GM21825 (cell line): ENCODE results near the gene OR9Q2.
"Not testable (repeated sequence)": the region's sequence is repeated elsewhere in the genome, so short reads cannot be mapped to it uniquely, and the experiment has no call there.

Experiments used
- ATAC-seq: cut with Tn5 transposase; IDR thresholded peaks from one replicate; pipeline ENCODE4 v1.9.1; 2021; ENCODE audit warnings: mild to moderate bottlenecking, moderate library complexity; ENCODE audit not compliant: unreplicated experiment

OR9Q2 gene, protein sequence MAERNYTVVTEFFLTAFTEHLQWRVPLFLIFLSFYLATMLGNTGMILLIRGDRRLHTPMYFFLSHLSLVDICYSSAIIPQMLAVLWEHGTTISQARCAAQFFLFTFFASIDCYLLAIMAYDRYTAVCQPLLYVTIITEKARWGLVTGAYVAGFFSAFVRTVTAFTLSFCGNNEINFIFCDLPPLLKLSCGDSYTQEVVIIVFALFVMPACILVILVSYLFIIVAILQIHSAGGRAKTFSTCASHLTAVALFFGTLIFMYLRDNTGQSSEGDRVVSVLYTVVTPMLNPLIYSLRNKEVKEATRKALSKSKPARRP

DNA sequence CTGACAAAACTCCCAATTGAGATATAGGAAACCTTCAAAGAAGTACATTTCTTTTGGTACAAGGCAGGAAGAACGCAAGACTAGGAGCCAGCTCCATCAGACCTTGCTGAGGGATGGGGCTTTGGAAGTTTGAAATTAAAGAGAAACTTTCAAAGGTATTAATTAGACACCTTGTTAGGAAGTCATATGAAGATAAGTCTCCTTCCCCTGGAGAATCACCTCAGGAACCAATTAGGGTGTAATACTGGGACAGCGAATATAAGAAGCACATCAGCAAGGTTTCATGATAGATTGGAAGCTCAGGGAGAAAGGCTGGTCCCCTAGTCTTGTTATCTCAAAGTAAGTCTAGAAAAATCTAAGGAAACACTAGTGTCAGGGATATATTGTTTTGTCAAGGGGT lies at the start of gene OR9Q2:
Gene OR9Q2, plus strand, starts transcription at position 301 of the 400 bp plus-strand sequence. CDS start 1,421 bp downstream, outside the sequence.
- no peak for ATAC-seq

DNA sequence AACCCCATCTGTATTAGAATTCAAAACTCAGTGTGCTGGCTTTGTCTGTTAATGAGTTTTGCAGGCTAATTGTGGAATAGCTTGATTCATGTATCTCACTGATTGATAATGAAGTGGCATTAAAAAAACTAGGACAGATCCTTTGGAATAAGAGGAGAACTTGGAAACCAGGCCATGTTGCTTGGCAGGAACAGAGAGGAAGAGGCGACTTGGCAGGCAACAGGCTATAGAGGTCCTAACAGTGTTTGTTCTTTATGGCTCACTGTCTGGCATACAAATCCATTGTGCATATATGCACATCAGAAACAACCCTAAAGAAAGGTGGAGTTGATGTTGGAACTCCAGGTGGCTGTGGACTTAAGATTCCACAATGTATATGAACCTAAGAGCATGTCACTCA lies 46.1 kb upstream of the OR9Q2 start:
- no peak for ATAC-seq

DNA sequence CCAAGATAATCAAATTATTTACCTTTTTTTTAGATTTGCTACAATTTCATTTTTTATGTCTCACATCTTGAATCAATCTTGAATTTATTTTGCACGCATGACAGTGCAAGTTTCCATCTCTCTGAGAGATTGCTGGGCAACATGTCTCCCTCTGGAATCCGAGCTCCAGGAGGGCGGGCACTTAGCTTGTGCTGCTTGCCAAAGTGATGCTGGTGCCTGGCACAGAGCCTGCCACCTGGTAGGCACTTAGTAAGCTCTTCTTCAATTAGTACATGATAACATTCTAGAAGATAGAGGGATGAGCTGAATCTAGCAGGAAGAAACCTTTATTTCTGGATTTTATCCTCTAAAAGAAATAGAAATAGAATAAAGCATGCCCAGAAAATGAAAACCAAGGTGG lies 36.1 kb upstream of the OR9Q2 start:
- no peak for ATAC-seq

DNA sequence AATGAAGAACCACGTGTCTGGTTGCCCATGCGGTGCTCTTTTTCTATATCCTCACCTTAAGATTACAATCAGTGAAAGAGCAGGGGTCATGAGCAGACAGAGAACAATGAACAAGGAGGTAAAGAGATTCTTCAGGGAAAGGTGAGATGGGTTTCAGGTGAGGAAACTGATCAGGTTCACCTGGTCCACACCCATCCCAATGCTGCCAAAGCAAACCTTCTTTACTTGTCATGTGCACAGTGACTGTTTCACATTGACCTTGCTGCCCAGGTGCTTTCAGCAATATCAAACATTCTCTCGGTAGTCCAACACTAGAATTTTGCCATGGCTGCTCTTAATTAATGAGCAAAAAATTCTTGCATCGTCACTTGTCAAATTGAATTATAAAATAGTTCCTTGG lies 24.5 kb upstream of the OR9Q2 start:
- no peak for ATAC-seq

DNA sequence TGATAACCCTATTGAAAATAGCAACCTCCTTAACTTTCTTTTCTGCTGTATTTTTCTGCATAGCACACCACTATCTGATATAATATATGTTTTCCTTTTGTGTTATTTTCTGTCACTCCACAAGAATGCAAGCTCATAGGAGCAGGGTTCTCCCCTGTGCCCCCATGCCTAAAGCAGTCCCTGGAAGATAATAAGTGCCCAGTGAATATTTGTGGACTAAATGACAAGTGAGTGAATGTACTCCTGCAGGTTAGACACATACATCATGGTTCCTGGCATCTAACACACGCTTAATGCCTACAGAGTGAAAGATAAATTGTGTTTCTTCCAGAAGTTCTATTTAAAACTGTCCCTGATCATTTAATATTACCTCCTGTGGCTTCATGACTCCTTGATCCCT lies 23.9 kb upstream of the OR9Q2 start:
- ATAC-seq = no peak

DNA sequence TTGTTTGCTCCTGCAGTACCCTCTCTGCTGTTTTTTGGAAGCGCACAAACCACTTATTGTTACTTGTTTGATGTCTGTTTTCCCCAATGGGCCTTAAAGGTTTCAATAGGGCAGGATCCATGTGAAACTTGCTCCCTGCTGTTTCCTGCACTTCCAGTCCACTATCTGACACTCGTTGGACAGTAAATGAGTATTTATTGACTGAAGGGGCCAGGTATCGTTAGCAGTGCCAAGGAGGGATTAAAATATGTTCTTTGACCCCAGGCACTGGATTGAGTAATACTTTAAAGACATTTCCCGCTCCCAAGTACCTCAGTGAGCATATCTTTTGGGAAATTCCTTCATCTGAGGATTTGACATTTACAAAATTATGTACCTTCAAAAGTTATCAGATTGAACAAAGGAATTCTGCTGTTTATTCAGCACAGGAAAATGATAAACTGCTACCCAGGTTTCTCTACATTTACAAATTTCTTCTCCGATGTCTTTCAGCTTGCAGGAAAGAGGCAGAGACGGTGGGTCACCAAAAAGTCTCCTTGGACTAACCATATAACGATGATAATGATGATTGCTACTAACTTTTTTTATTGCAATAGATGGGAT lies 23.3 kb upstream of the OR9Q2 start:
- ATAC-seq = no peak

DNA sequence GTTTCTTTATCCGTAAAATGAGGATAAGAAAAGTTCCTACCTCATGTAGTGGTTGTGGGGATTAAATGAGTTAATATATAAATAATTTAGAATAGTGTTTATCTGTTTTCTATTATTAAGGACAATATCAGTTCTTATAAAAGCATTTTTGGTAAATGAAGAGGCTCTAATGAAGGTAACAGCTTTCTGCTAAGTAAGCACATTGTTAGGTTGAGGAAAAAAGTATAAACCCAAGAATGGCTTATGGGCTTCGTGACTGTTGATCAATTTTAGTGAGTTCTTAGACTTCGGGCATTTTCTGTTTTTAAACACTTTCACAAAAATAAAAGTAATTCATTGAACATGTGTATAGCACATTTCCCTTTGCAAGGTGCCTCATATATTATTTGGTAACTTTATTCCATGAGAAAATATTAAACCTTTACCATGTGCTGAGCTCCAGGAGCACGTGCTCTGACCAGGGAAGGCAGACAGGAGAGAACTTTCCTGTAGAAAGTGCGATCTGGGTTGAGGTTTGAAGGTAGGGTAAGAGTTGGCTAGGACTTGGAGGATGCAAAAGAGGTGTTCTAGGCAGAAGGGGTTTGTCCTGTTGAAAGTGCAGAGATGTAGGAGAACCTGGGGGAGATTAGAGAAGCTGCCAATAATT lies 11.3 kb upstream of the OR9Q2 start:
- ATAC-seq = no peak

DNA sequence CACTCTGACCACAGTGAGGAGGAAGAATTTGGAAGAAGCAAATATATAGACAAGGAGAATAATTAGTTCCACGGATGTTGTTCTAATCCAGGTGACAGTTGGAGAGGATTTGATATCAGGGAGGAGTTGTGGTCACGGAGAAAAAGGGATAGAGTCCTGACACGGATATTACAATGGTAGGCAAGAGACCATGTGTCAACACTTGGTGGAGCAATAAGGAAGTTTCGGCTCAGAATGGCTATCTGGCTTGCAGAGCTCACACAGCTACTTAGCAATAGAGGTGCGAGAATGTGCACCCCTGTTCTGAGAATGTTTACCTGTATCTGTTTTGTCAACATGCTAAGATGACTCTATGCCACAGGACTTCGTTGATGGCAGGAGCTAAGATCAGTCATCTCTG lies 10.4 kb upstream of the OR9Q2 start:
- ATAC-seq = no peak

DNA sequence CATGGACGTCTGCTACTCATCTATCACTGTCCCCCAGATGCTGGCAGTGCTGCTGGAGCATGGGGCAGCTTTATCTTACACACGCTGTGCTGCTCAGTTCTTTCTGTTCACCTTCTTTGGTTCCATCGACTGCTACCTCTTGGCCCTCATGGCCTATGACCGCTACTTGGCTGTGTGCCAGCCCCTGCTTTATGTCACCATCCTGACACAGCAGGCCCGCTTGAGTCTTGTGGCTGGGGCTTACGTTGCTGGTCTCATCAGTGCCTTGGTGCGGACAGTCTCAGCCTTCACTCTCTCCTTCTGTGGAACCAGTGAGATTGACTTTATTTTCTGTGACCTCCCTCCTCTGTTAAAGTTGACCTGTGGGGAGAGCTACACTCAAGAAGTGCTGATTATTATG lies 9.2 kb upstream of the OR9Q2 start:
- no peak for ATAC-seq

DNA sequence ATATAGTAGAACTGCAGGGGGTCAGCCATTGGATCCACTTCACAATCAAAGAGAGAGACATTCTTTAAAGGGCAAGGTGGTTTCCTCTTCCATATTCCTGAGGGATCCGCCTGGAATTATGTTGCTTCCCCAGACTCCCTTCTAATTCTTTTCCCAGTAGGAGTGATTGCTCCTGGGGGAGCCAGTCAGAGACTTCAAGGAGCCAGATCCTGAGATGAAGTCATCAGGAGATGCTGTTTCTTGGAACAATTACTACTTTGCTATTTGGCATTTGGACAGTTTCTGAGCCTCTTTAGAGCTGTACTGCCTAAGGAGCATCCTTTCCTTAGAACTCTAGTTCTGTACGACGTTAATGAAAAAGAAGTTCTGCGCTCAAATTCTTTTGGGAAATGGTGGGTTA lies 1.9 kb upstream of the OR9Q2 start:
- ATAC-seq = no peak

DNA sequence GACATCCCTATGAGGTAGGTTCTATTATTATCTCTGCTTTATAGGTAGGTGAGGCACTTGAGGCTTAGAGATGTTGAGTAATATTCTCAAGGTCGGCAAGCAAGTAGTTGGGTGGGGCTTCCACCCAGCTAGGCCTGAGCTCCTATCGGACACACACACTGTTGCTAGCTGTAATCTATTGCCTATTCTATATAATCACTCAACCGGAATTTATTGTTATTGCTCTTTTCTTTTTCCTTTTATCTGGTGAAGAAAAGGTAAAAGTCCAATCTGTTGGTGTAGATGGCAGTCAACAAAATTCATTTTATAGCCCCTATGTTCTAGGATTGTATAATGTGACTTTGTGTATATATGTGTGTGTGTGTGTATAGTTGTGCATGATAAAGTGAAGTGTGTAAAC lies 3.4 kb downstream of the OR9Q2 start:
- ATAC-seq = no peak

DNA sequence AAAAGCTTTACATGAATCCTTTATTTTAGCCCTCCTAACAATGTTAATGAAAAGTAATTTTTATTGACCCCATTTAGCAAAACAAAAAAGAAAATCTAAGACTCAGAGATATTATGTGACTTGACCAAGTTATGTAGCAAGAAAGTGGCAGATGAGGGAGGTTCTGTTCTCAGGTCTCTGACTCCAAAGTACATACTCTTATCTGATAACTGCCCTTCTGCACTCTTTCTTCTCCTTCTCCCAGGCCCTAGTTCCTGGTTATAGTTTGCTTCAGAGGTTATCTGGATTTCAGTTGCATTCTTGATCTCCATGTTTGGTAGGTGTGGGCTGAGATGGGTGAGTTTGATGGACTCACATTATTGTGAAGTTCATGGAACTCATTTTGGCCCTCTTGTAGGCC lies 4.5 kb downstream of the OR9Q2 start:
- no peak for ATAC-seq

DNA sequence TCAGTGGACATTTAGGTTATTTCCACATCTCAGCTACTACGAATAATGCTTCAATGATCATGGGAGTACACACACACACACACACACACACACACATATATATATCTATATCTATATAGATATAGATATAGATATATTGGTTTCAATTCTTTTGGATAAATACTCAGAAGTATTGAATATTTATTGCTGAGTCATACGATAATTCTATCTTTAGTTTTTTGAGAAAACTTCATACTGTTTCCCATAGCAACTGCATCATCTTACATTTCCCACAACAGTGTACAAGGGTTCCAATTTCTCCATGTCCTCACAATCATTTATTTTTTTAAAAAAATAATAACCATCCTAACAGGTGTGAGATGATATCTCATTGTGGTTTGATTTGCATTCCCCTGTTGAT lies 7.1 kb downstream of the OR9Q2 start:
- ATAC-seq = no peak

DNA sequence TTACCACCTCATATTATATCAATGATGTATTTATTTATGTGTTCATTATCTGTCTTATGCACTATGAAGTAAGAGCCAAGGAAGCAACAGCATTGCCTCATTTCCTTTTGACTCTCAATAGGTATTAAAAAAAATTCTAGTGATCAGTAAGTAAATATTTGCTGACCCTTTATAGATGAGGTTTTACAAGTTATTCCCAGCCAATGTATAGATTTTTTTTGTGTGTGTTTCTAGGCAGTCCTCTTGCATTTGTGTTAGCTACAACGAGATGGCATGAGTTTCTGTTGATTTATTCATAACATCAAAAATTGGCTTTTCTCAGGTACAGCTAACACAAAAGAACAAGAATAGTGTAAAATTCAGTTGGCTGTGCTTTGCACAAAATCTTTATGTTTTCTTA lies 10.4 kb downstream of the OR9Q2 start:
- no peak for ATAC-seq

DNA sequence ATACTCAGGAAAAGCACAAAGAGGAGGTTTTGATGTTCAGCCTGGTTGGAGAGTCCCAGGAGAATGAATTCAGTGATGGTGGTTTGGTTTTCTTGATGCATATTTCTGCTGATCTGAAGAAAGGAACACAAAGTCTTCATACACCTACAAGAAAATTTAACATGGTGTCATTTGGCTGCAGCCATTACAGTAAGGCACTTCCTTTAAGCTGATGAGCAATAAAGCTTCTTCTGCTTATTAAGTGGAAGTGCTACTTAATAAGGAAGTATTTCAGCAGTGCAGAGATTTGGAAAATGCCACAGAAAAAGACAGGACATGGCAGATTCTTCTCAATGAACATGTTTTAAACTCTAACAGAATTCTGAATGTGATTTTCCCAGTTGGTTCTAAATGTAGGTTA lies 15.2 kb downstream of the OR9Q2 start, which contains the start of gene OR1S2:
Gene OR1S2, minus strand, starts transcription at position 101 of the 400 bp plus-strand sequence. Its CDS starts 0 bp downstream, at position 101.
- no peak for ATAC-seq

DNA sequence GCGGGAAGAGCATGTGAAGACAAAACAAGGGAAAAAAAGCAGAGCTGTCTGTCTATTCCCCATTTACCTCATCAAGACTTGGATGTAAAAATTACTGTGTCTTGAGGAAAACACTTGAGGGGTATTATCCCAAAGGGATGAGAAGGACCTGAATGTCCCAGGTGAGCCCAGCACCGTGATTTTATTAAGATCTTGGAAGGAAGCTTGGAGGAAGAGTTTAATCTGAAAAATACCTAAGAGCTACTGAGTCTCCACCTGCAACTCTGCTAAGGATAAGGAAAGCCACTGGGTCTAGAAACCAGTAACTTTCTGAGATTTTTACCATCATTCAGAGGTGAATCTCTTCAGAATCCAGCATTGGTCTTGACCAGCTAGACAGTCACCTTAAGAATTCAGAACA lies 23.6 kb downstream of the OR9Q2 start, which contains the start of gene OR1S1:
Gene OR1S1, plus strand, starts transcription at position 301 of the 400 bp plus-strand sequence.
- not testable (repeated sequence) for ATAC-seq

DNA sequence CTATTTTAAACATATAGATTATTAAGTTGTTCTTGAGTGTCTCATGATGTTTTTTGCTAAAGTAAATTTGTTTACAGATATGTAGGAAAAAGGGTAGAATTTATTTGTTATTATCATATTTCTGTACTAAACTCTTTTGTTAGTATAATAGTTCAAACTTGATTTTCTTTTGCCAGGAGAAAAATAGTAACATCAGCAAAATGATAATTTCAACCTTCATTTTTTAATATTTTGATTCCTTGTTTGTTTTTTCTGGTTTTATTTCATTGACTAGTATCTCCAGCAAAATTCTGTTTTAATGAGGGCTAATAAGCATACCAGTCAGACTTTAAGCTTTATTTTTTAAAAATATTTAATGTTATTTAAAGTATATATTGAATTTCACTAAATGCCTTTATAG lies 27.6 kb downstream of the OR9Q2 start:
- no peak for ATAC-seq

DNA sequence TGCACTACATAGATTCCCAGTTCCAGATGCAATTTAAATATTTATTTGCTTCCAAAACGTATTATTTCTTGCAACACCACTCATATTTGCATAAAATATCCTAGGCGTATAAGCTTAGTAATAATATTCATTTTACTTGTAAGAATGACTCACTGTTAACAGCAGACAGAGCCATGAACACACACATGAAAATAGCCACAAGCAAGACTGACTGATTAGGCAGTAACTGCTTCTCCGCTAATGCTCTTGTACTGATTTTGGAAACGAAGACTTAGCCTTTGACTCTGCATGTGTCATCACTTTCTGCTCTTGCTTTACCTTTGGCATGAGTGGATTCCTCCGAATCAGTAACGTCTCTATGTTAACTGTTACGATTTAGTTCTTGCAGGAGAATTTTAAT lies 33.9 kb downstream of the OR9Q2 start:
- ATAC-seq = no peak

DNA sequence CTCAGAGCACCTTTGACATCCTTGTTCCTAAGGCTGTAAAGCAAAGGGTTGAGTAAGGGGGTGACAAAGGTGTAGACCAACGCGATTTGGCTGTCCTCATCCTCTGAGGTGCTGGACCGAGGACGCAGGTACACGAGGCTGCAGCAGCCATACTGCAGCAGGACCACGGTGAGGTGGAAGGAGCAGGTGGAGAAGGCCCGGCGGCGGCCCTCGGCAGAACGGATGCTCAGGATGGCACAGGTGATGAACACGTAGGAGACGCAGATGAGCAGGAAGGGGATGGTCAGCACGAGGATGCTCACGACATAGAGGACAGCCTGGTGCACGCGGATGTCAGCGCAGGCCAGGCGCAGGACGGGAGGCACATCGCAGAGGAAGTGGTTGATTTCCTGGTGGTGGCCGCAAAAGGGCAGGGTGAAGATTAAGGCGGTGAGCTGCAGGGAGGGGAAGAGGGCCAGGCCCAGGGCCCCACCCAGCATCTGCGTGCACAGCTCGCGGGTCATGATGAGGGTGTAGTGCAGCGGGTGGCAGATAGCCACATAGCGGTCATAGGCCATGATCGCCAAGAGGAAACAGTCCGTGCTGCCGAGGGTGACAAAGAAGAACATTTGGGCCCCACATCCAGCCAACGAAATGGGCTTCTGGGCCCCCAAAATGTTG lies 39.2 kb downstream of the OR9Q2 start:
- no peak for ATAC-seq
